Measurements from ENCODE around the gene SMAD3. TPM values are rescaled to one million over a fixed set of nuclear protein-coding genes. Genes with fewer than 3 reads are reported as not detected.
A peak's percentile ranks its signal among the peaks of the same experiment; 100 is the strongest.
"Not testable (repeated sequence)": the region's sequence is repeated elsewhere in the genome, so short reads cannot be mapped to it uniquely, and the experiment has no call there.

SMAD3 gene
- total RNA-seq, 2 donors from 2014 or later: 30.6 to 45.4 TPM

DNA sequence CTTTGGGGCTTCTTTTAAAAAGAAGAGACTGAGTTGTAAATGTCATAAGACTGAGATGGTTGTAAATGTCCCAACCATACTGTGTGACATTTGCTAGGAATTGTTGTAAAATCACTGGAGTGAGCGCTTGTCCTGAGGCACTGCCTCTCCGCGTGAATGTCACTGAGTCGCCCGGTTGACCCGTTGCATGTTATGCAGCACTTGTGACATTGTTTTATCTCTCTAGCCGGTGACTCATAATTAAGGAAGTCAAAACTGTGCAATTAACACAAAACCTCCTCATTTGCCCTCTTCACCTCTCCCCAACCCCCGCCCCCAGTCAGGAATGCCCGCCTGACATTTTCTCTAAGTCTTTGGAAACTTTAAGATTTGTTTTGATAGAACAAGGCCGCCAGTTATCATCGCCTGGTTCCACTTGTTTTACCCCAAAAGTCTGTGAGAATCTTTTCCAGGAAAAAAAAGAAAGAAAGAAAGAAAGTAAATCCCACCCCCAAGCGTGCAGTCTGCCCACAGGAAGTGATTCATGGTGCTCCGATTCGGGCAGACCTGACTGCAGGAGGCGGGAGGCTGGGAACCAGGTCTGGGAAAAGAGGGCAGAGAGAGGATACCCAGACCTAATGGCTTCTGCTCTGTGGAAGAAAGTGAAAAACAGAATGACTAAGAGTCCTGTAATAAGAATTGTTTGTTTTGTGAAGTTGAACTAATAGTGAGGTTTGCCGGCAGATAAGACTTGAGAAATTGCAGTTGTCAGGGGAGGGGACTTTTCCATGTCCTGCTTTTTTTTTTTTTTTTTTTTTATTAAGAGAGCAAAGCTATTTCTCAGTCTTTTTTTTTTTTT is 84.8 kb downstream of the SMAD3 start:
- DNase-seq (ENCODE audit: low spot score): no peak
- TF ChIP-seq, protein P1, sequence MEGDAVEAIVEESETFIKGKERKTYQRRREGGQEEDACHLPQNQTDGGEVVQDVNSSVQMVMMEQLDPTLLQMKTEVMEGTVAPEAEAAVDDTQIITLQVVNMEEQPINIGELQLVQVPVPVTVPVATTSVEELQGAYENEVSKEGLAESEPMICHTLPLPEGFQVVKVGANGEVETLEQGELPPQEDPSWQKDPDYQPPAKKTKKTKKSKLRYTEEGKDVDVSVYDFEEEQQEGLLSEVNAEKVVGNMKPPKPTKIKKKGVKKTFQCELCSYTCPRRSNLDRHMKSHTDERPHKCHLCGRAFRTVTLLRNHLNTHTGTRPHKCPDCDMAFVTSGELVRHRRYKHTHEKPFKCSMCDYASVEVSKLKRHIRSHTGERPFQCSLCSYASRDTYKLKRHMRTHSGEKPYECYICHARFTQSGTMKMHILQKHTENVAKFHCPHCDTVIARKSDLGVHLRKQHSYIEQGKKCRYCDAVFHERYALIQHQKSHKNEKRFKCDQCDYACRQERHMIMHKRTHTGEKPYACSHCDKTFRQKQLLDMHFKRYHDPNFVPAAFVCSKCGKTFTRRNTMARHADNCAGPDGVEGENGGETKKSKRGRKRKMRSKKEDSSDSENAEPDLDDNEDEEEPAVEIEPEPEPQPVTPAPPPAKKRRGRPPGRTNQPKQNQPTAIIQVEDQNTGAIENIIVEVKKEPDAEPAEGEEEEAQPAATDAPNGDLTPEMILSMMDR (IDR thresholded peaks at IDR 0.05): no peak
- TF ChIP-seq POLR2AphosphoS5 (IDR thresholded peaks at IDR 0.05): peak; percentile 13
- 64% methylated on average over 16 of the region's 16 CpGs for WGBS
- Histone ChIP-seq H3K9me3 (no peaks in the 10 kb centered on the region), H3K36me3 (no peaks in the 10 kb centered on the region), H3K27me3 (replicated peaks; ENCODE audit: insufficient read depth) (no peaks in the 10 kb centered on the region), H3K27ac (peak overlapping the region; percentile 59 to 91), H3K4me1 (replicated peaks) (peaks cover 35% of the 10 kb centered on the region), H3K4me3 (no peak overlapping the region)
- intact Hi-C loops (cut with DNase I): no loop called here

DNA sequence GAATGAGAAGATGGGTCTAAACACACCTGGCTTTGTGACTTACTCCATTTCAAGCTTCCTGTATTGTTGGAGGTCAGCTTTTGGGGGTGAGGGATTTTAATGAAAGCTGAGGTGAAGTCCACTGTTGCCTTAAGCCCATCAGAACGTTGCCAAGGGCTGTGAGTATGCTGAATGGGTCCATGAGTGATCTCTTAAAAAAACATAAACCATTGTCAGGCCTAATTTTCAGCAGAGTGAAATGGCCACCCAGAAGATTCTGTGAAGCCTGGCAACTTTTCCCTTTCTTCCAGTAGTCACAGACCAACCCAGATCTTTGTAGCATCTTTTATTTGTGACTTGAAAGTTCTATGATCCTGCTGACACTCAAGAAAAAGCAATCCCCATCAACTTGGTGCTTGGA is 87.0 kb downstream of the SMAD3 start:
- 70% methylated on average over 1 of the region's 1 CpG for WGBS
- Histone ChIP-seq H3K4me3 (no peak overlapping the region), H3K36me3 (no peaks in the 10 kb centered on the region), H3K9me3 (no peaks in the 10 kb centered on the region), H3K4me1 (replicated peaks) (peaks cover 15% of the 10 kb centered on the region), H3K27ac (no peak overlapping the region), H3K27me3 (replicated peaks; ENCODE audit: insufficient read depth) (no peaks in the 10 kb centered on the region)
- intact Hi-C loops (cut with DNase I): no loop called here
- TF ChIP-seq, protein P1 (IDR thresholded peaks at IDR 0.05): no peak
- TF ChIP-seq POLR2AphosphoS5 (IDR thresholded peaks at IDR 0.05) (no peak), POLR2A (IDR thresholded peaks at IDR 0.05) (no peak)
- DNase-seq (ENCODE audit: low spot score): no peak

DNA sequence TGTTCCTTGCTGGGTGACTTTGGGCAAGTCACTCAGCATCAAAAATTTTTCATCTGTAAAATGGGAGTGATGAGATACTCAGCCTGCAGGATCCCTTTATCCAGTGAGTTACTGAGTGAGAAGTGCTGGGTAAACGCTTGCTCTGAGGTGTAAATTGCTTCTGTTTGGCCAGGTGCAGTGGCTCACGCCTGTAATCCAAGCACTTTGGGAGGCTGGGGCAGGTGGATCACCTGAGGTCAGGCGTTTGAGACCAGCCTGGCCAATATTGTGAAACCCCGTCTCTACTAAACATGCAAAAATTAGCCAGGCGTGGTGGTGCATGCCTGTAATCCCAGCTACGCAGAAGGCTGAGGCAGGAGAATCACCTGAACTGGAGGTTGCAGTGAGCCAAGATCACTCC is 87.6 kb downstream of the SMAD3 start:
- H3K9me3 ChIP-seq; H3K4me3 ChIP-seq; H3K36me3 ChIP-seq; intact Hi-C loops (cut with DNase I); H3K27me3 ChIP-seq (replicated peaks; ENCODE audit: insufficient read depth); H3K27ac ChIP-seq; DNase-seq (ENCODE audit: low spot score): not testable (repeated sequence)
- WGBS: 94% methylated on average over 6 of the region's 6 CpGs
- peaks cover 13% of the 10 kb centered on the region for H3K4me1 ChIP-seq (replicated peaks)

DNA sequence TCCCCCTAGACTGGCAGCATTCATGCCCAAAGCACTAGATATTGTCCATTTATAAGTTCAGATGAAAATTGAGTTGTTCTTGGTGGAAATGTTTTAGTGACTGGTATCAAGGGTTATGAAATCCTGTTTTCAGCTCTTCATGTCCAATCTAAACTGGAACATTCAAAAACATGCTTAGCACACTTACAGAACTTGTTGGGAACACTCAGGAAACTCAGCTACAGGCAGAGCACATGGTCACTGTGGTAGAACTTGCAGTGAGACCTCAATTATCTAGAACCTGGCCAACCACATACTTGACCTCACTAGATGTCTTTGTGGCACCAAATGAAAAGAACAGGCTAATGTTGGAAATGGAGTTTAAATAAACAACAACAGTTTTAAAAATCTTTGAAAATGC is 88.8 kb downstream of the SMAD3 start:
- intact Hi-C loops (cut with DNase I): no loop called here
- no peak overlapping the region for H3K27ac ChIP-seq

DNA sequence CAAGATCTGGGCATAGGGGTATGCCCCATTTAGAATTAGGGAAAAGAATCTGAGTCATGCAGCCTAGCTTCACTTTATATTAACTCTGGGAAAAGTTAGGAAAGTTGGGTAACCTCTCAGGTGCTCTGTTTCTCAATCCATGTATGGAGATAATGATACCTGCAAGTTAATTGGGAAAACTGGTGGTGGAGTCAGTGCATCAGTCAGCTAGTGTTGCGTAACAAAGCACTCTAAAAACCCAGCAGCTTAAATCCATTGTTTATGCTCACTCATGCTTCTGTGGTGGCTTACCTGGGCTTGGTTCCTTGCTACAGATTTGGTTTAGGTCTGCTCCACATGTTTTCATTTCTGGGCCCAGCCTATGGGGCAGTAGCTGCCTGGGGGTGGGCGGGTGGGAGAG is 91.0 kb downstream of the SMAD3 start:
- H3K9me3 ChIP-seq: no peaks in the 10 kb centered on the region
- 100% methylated on average over 2 of the region's 2 CpGs for WGBS
- H3K36me3 ChIP-seq: no peaks in the 10 kb centered on the region
- H3K4me3 ChIP-seq: no peak overlapping the region
- peaks cover 6% of the 10 kb centered on the region for H3K4me1 ChIP-seq (replicated peaks)
- TF ChIP-seq POLR2A (IDR thresholded peaks at IDR 0.05) (no peak), POLR2AphosphoS5 (IDR thresholded peaks at IDR 0.05) (no peak)
- TF ChIP-seq, protein P1 (IDR thresholded peaks at IDR 0.05): no peak
- intact Hi-C loops (cut with DNase I): no loop called here
- DNase-seq (ENCODE audit: low spot score): no peak
- no peaks in the 10 kb centered on the region for H3K27me3 ChIP-seq (replicated peaks; ENCODE audit: insufficient read depth)
- H3K27ac ChIP-seq: no peak overlapping the region

More for the DNA sequence above, 88.8 kb downstream of the SMAD3 start:
- H3K9me3 ChIP-seq: no peaks in the 10 kb centered on the region
- H3K36me3 ChIP-seq: no peaks in the 10 kb centered on the region
- DNase-seq (ENCODE audit: low spot score): no peak
- H3K4me1 ChIP-seq (replicated peaks): peaks cover 6% of the 10 kb centered on the region
- TF ChIP-seq POLR2AphosphoS5 (IDR thresholded peaks at IDR 0.05) (no peak), POLR2A (IDR thresholded peaks at IDR 0.05) (no peak)
- TF ChIP-seq, protein P1 (IDR thresholded peaks at IDR 0.05): no peak
- H3K27me3 ChIP-seq (replicated peaks; ENCODE audit: insufficient read depth): no peaks in the 10 kb centered on the region
- no peak overlapping the region for H3K4me3 ChIP-seq

Data from prostate gland (tissue), 2 donors.